Middle frontal gyrus (tissue), 1 donor: Measurements from ENCODE around the gene ACAN.

ENCODE experiments used
- DNase-seq: peaks from one replicate; pipeline ENCODE4 v3.0.0-alpha.2; 2015; ENCODE audit warnings: low spot score; ENCODE audit errors: extremely low spot score

Gene ACAN

GRCh38 chr15:88800738-88801137 lies 2.5 kb upstream of the ACAN start:
- no peak for DNase-seq

GRCh38 chr15:88802250-88802990 lies 816 bp upstream of the ACAN start:
- no peak for DNase-seq

- DNase-seq = no peak
Measured at GRCh38 chr15:88802991-88803240, 320 bp upstream of the ACAN start.

GRCh38 chr15:88803920-88804247 lies 648 bp downstream of the ACAN start:
- no peak for DNase-seq

GRCh38 chr15:88804257-88804656 lies 1.0 kb downstream of the ACAN start:
- no peak for DNase-seq

- no peak for DNase-seq
Measured at GRCh38 chr15:88805031-88805780, 2.0 kb downstream of the ACAN start.

- no peak for DNase-seq
Measured at GRCh38 chr15:88810446-88810845, 7.2 kb downstream of the ACAN start.

GRCh38 chr15:88812133-88812532 lies 8.9 kb downstream of the ACAN start:
- DNase-seq = no peak

- DNase-seq = no peak
Measured at GRCh38 chr15:88813960-88814359, 10.7 kb downstream of the ACAN start.

GRCh38 chr15:88814393-88814792 lies 11.2 kb downstream of the ACAN start:
- no peak for DNase-seq

- no peak for DNase-seq
Measured at GRCh38 chr15:88818920-88819319, 15.7 kb downstream of the ACAN start.

GRCh38 chr15:88821993-88822392 lies 18.8 kb downstream of the ACAN start:
- DNase-seq = no peak

GRCh38 chr15:88828791-88829190 lies 25.6 kb downstream of the ACAN start:
- DNase-seq = no peak

- no peak for DNase-seq
Measured at GRCh38 chr15:88830016-88830415, 26.8 kb downstream of the ACAN start.

- no peak for DNase-seq
Measured at GRCh38 chr15:88832820-88833730, 29.8 kb downstream of the ACAN start.

- no peak for DNase-seq
Measured at GRCh38 chr15:88833731-88834100, 30.5 kb downstream of the ACAN start.

- DNase-seq = no peak
Measured at GRCh38 chr15:88834211-88834812, 31.1 kb downstream of the ACAN start.

- DNase-seq = no peak
Measured at GRCh38 chr15:88835119-88835518, 31.9 kb downstream of the ACAN start.

GRCh38 chr15:88835646-88836045 lies 32.4 kb downstream of the ACAN start:
- DNase-seq = no peak

- DNase-seq = no peak
Measured at GRCh38 chr15:88838667-88839066, 35.4 kb downstream of the ACAN start.

- DNase-seq = no peak
Measured at GRCh38 chr15:88839146-88839545, 35.9 kb downstream of the ACAN start.

- DNase-seq = no peak
Measured at GRCh38 chr15:88839961-88840360, 36.7 kb downstream of the ACAN start.
